Kidney tubule cell (primary cell): ENCODE measurements around the gene ABCC2.
"Not testable (repeated sequence)": the region's sequence is repeated elsewhere in the genome, so short reads cannot be mapped to it uniquely, and the experiment has no call there.

Source experiments
- DNase-seq: peaks from one replicate; pipeline ENCODE4 v3.0.0-alpha.2; 2018; ENCODE audit warnings: low spot score

The ABCC2 gene

DNA sequence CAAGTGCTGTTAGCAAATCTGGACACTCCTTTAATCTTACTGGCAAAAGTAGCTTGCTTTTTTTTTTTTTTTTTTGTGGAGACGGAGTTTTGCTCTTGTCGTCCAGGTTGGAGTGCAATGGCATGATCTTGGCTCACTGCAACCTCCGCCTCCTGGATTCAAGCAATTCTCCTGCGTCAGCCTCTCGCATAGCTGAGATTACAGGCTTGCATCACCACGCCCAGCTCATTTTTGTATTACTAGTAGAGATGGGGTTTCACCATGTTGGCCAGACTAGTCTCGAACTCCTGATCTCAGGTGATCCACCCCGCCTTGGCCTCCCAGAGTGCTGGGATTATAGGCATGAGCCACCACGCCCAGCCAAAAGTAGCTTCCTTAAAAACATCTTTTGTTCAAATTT lies 112.6 kb downstream of the ABCC2 start:
- DNase-seq, result not testable (repeated sequence)

DNA sequence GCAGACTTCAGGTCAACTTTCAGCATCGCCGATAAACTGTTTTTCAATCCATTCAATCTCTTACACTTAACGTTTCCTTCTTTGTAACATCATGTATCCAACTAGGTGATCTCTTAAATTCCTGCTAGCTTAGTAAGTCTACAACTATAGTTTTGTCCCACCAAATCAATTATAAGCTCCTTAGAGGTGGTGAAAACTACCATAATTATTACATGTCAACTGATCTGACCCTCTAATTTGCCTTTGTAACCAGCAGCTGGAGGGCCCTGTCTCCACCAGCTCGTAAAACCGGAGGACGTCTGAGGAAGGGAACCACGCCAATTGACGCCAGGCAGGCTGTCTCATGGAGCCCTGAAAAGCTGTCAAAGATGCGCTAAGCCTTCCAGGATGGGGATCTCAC lies 113.4 kb downstream of the ABCC2 start:
- DNase-seq, result no peak
